RWPE2 (cell line): ENCODE measurements around the gene TTLL6.

Experiments
- ATAC-seq: fragments of 200-7000 bp; cut with Tn5 transposase; 3 replicates; pipeline ENCODE4 v1.9.1; 2021; ENCODE audit warnings: low read depth
- DNase-seq: peaks from one replicate; pipeline ENCODE4 v3.0.0-alpha.2; 2020; ENCODE audit warnings: low spot score
- H3K27ac ChIP-seq: fragments of 450-650 bp; 2 replicates; pipeline ENCODE4 v1.5.1; 2017; ENCODE audit warnings: mild to moderate bottlenecking; ENCODE audit not compliant: poor library complexity, severe bottlenecking
- H3K27me3 ChIP-seq: fragments of 250-450 bp; sonication (Bioruptor Pico); 2 replicates; pipeline ENCODE4 v1.5.1; 2021; ENCODE audit warnings: mild to moderate bottlenecking, moderate library complexity; ENCODE audit not compliant: insufficient read depth, poor library complexity, severe bottlenecking
- H3K36me3 ChIP-seq: fragments of 250-450 bp; sonication (Bioruptor Pico); 2 replicates; pipeline ENCODE4 v1.5.1; 2020; ENCODE audit warnings: low read depth, mild to moderate bottlenecking, moderate library complexity
- H3K4me1 ChIP-seq: fragments of 250-450 bp; sonication (Bioruptor Pico); 2 replicates; pipeline ENCODE4 v1.5.1; 2021; ENCODE audit warnings: mild to moderate bottlenecking, moderate library complexity; ENCODE audit not compliant: insufficient read depth, poor library complexity, severe bottlenecking
- H3K4me3 ChIP-seq: fragments of 250-450 bp; sonication (Bioruptor Pico); 2 replicates; pipeline ENCODE4 v1.5.1; 2021; ENCODE audit warnings: mild to moderate bottlenecking, moderate library complexity; ENCODE audit not compliant: severe bottlenecking
- H3K9me3 ChIP-seq: fragments of 250-450 bp; sonication (Bioruptor Pico); 2 replicates; pipeline ENCODE4 v1.5.1; 2021; ENCODE audit warnings: mild to moderate bottlenecking, moderate library complexity; ENCODE audit not compliant: severe bottlenecking
- CTCF ChIP-seq: fragments of 450-650 bp; IDR thresholded peaks from one replicate; pipeline ENCODE4 v1.5.1; 2017; ENCODE audit warnings: mild to moderate bottlenecking, moderate library complexity; ENCODE audit not compliant: poor library complexity, severe bottlenecking

TTLL6 gene

GRCh38 chr17:48787828-48788227 is 29.2 kb downstream of the TTLL6 start:
- Histone ChIP-seq H3K27ac (no peak overlapping the region), H3K4me1 (no peaks in the 10 kb centered on the region), H3K36me3 (no peaks in the 10 kb centered on the region), H3K9me3 (no peaks in the 10 kb centered on the region), H3K4me3 (no peak overlapping the region), H3K27me3 (no peaks in the 10 kb centered on the region)
- DNase-seq (no peak), ATAC-seq (no peak)
- no peak for TF ChIP-seq CTCF

DNA sequence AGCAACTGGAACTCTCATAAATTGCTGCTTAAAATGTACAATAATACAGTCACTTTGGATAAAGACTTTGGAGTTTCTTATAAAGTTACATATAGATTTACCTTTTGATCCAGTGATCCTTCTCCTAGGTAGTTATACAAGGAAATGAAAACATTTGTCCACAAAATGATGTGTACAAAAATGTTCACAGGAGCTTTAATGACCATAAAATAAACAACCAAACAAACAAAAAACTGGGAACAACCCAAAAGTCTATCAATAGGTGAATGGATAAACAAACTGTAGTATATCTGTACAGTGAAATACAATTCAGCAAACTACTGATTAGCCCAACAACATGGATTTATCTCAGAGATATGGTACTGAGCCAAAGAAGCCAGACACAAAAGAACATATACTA is 37.6 kb downstream of the TTLL6 start:
- ATAC-seq = no peak
- TF ChIP-seq CTCF = no peak
- no peaks in the 10 kb centered on the region for H3K36me3 ChIP-seq
- peaks cover 11% of the 10 kb centered on the region for H3K27me3 ChIP-seq
- H3K4me1 ChIP-seq = no peaks in the 10 kb centered on the region
- no peaks in the 10 kb centered on the region for H3K9me3 ChIP-seq
- H3K27ac ChIP-seq = no peak overlapping the region
- H3K4me3 ChIP-seq = no peak overlapping the region
- DNase-seq = no peak

- H3K4me1 ChIP-seq = no peaks in the 10 kb centered on the region
- H3K4me3 ChIP-seq = no peak overlapping the region
- no peaks in the 10 kb centered on the region for H3K9me3 ChIP-seq
- no peaks in the 10 kb centered on the region for H3K36me3 ChIP-seq
- no peak for DNase-seq
- peaks cover 11% of the 10 kb centered on the region for H3K27me3 ChIP-seq
- no peak for ATAC-seq
- TF ChIP-seq CTCF = no peak
- no peak overlapping the region for H3K27ac ChIP-seq
These were observed 40.4 kb downstream of the TTLL6 start for GRCh38 chr17:48776602-48777001.

GRCh38 chr17:48773245-48773644 is 43.8 kb downstream of the TTLL6 start:
- DNase-seq = no peak
- no peaks in the 10 kb centered on the region for H3K36me3 ChIP-seq
- ATAC-seq = no peak
- H3K27ac ChIP-seq = no peak overlapping the region
- no peaks in the 10 kb centered on the region for H3K9me3 ChIP-seq
- H3K4me3 ChIP-seq = no peak overlapping the region
- peaks cover 7% of the 10 kb centered on the region for H3K27me3 ChIP-seq
- H3K4me1 ChIP-seq = no peaks in the 10 kb centered on the region
- no peak for TF ChIP-seq CTCF

DNA sequence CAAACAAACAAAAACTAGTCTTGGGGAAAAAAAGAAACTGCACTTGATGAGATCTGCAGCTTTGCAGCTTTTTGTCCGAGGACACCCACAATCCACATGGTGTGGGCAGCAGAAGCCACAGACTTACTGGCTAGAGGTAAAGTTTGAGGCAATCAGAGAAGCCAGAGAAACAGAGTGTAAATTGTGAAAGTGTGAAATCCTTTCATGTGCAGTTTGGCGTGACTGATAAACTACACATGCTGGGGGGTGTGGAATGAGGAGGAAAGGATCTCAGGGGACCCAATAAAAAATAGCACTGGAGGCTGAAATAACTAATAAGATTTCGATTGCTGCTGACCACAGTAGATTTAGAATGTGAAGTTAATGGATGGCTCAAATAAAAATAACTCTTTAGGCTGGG is 46.1 kb downstream of the TTLL6 start:
- Histone ChIP-seq H3K27ac (no peak overlapping the region), H3K9me3 (no peaks in the 10 kb centered on the region), H3K27me3 (peaks cover 3% of the 10 kb centered on the region), H3K36me3 (no peaks in the 10 kb centered on the region), H3K4me1 (no peaks in the 10 kb centered on the region), H3K4me3 (no peak overlapping the region)
- ATAC-seq (no peak), DNase-seq (no peak)
- TF ChIP-seq CTCF = no peak
